Measurements from ENCODE around the gene ABCB8. TPM values are rescaled to one million over a fixed set of nuclear protein-coding genes. Genes with fewer than 3 reads are reported as not detected.
"Not testable (repeated sequence)": the region's sequence is repeated elsewhere in the genome, so short reads cannot be mapped to it uniquely, and the experiment has no call there.

The ABCB8 gene
- total and polyA plus RNA-seq, 2 experiments from 2014 or later, result 29.6 to 31.6 TPM

- H3F3A ChIP-seq (ENCODE audit: insufficient read depth), result no peaks in the 10 kb centered on the region
- no peak overlapping the region for H3K9ac ChIP-seq
- no peaks in the 10 kb centered on the region for H3K9me2 ChIP-seq (ENCODE audit: insufficient read depth)
- no peak for DNase-seq
- 16 to 22% methylated on average over 6 to 7 of the region's 7 CpGs for WGBS, 2 experiments (ENCODE audit: low coverage in 1 of 2, low lambda C conversion rate in 2 of 2, missing lambda C conversion rate in 2 of 2)
- no peak overlapping the region; the same call in 1 of the 2 replicates for H2AFZ ChIP-seq
- no peaks in the 10 kb centered on the region for H4K20me1 ChIP-seq (ENCODE audit: insufficient read depth)
- no peak overlapping the region for H3K27ac ChIP-seq
- no peaks in the 10 kb centered on the region; the same call in 1 of the 2 replicates for H3K27me3 ChIP-seq (replicated peaks; ENCODE audit: insufficient read depth)
- no peaks in the 10 kb centered on the region for H3K79me2 ChIP-seq (ENCODE audit: insufficient read depth)
- no peak overlapping the region for H3K4me3 ChIP-seq
- H3K4me1 ChIP-seq (ENCODE audit: insufficient read depth), result no peaks in the 10 kb centered on the region
- TF ChIP-seq EZH2phosphoT487 (IDR thresholded peaks at IDR 0.05; ENCODE audit: insufficient read depth, low read depth), result no peak
- TF ChIP-seq EZH2 (IDR thresholded peaks at IDR 0.05; ENCODE audit: insufficient read depth, poor library complexity, severe bottlenecking), result no peak
- in situ Hi-C loops (cut with MboI), result no loop called here
- H3K36me3 ChIP-seq (ENCODE audit: low read depth), result no peaks in the 10 kb centered on the region
- no peak overlapping the region for H3K4me2 ChIP-seq (ENCODE audit: unreplicated experiment)
- H3K9me3 ChIP-seq (ENCODE audit: low read depth), result no peaks in the 10 kb centered on the region
Measured at GRCh38 chr7:151010037-151010306, 18.3 kb upstream of the ABCB8 start.

DNA sequence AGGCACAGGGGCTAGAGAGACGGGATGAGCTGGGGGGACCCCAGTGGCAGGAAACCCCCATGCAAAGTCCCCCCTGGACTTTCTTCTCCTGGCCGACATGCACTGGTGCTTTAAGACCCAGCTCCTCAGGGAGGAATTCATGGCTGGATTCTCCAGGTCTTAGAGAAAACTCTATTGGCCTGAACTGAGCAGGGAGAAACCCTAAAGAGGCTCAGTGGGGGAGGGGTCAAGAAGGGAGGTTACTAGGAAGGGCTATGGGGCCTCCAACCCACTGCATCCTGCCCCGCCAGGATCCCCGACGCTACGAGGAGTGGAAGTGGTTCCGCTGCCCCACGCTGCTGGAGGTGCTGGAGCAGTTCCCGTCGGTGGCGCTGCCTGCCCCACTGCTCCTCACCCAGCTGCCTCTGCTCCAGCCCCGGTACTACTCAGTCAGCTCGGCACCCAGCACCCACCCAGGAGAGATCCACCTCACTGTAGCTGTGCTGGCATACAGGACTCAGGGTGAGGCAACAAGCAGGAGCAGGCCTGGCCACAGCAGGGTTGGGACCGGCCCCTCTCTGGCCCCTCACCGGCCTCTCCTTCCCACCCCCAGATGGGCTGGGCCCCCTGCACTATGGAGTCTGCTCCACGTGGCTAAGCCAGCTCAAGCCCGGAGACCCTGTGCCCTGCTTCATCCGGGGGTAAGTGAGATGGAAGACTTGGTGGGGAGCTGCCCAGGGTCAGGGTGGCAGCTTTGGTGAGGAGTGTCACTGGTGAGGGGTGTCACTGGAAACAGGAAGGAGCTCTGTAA lies 17.7 kb upstream of the ABCB8 start:
- peak; percentile 34 for DNase-seq
- Histone ChIP-seq H3K27ac (no peak overlapping the region), H3K9me3 (ENCODE audit: low read depth) (no peaks in the 10 kb centered on the region), H3K4me2 (ENCODE audit: unreplicated experiment) (no peak overlapping the region), H3K4me3 (no peak overlapping the region), H3K4me1 (ENCODE audit: insufficient read depth) (no peaks in the 10 kb centered on the region), H3K9ac (no peak overlapping the region), H4K20me1 (ENCODE audit: insufficient read depth) (no peaks in the 10 kb centered on the region), H3K79me2 (ENCODE audit: insufficient read depth) (no peaks in the 10 kb centered on the region), H3K27me3 (replicated peaks; ENCODE audit: insufficient read depth) (no peaks in the 10 kb centered on the region; the same call in 1 of the 2 replicates), H2AFZ (no peak overlapping the region; the same call in 1 of the 2 replicates), H3K9me2 (ENCODE audit: insufficient read depth) (no peaks in the 10 kb centered on the region), H3K36me3 (ENCODE audit: low read depth) (no peaks in the 10 kb centered on the region), H3F3A (ENCODE audit: insufficient read depth) (no peaks in the 10 kb centered on the region)
- TF ChIP-seq EZH2phosphoT487 (IDR thresholded peaks at IDR 0.05; ENCODE audit: insufficient read depth, low read depth), result no peak
- no peak for TF ChIP-seq EZH2 (IDR thresholded peaks at IDR 0.05; ENCODE audit: insufficient read depth, poor library complexity, severe bottlenecking)
- in situ Hi-C loops (cut with MboI), result no loop called here
- WGBS, 2 experiments (ENCODE audit: low coverage in 1 of 2, low lambda C conversion rate in 2 of 2, missing lambda C conversion rate in 2 of 2), result 24 to 27% methylated on average over 17 to 18 of the region's 18 CpGs

DNA sequence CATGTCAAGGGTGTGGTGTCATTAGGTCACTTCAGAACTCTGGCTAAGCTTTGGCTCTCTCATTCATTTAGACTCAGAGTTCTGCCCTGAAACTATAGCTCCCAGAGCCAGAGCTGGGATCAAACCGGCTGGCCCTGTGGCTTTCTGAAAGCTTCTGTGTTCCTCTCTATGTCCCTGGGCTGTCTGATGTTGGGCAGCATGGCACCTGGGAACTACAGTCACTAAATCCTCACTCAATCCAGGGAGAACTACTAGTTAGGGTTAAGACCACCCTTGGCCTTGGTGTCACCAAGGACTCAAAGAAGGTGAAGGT lies 17.2 kb upstream of the ABCB8 start:
- Histone ChIP-seq H3K9me3 (ENCODE audit: low read depth) (no peaks in the 10 kb centered on the region), H3K4me1 (ENCODE audit: insufficient read depth) (no peaks in the 10 kb centered on the region), H3F3A (ENCODE audit: insufficient read depth) (no peaks in the 10 kb centered on the region), H3K27me3 (replicated peaks; ENCODE audit: insufficient read depth) (no peaks in the 10 kb centered on the region; the same call in 1 of the 2 replicates), H4K20me1 (ENCODE audit: insufficient read depth) (no peaks in the 10 kb centered on the region), H3K36me3 (ENCODE audit: low read depth) (no peaks in the 10 kb centered on the region), H3K9ac (no peak overlapping the region), H2AFZ (no peak overlapping the region), H3K27ac (no peak overlapping the region), H3K9me2 (ENCODE audit: insufficient read depth) (no peaks in the 10 kb centered on the region), H3K4me2 (ENCODE audit: unreplicated experiment) (no peak overlapping the region), H3K79me2 (ENCODE audit: insufficient read depth) (no peaks in the 10 kb centered on the region), H3K4me3 (no peak overlapping the region)
- in situ Hi-C loops (cut with MboI), result no loop called here
- no peak for DNase-seq
- TF ChIP-seq EZH2 (IDR thresholded peaks at IDR 0.05; ENCODE audit: insufficient read depth, poor library complexity, severe bottlenecking) (no peak), EZH2phosphoT487 (IDR thresholded peaks at IDR 0.05; ENCODE audit: insufficient read depth, low read depth) (no peak)
- 40 to 56% methylated on average over 1 of the region's 1 CpG for WGBS, 2 experiments (ENCODE audit: low coverage in 1 of 2, low lambda C conversion rate in 2 of 2, missing lambda C conversion rate in 2 of 2)

GRCh38 chr7:151011616-151012015 lies 16.6 kb upstream of the ABCB8 start:
- DNase-seq; H3K79me2 ChIP-seq (ENCODE audit: insufficient read depth); H2AFZ ChIP-seq; H3K27me3 ChIP-seq (replicated peaks; ENCODE audit: insufficient read depth); H3K4me3 ChIP-seq; H3K27ac ChIP-seq; H4K20me1 ChIP-seq (ENCODE audit: insufficient read depth); H3K9ac ChIP-seq; H3K4me1 ChIP-seq (ENCODE audit: insufficient read depth); H3K4me2 ChIP-seq (ENCODE audit: unreplicated experiment); in situ Hi-C loops (cut with MboI); H3K36me3 ChIP-seq (ENCODE audit: low read depth); H3K9me2 ChIP-seq (ENCODE audit: insufficient read depth); H3K9me3 ChIP-seq (ENCODE audit: low read depth); H3F3A ChIP-seq (ENCODE audit: insufficient read depth): not testable (repeated sequence)
- 86 to 87% methylated on average over 12 of the region's 12 CpGs for WGBS, 2 experiments (ENCODE audit: low coverage in 1 of 2, low lambda C conversion rate in 2 of 2, missing lambda C conversion rate in 2 of 2)
